Measurements from ENCODE around the gene APLF. TPM values are rescaled to one million over a fixed set of nuclear protein-coding genes. Genes with fewer than 3 reads are reported as not detected.

Gene APLF
- total and polyA plus RNA-seq, 9 donors = 1.0 to 14.1 (median 9.3) TPM

- no peak overlapping the region for H3K4me3 ChIP-seq
- H3K27me3 ChIP-seq = no peaks in the 10 kb centered on the region
- TF ChIP-seq, protein P1, sequence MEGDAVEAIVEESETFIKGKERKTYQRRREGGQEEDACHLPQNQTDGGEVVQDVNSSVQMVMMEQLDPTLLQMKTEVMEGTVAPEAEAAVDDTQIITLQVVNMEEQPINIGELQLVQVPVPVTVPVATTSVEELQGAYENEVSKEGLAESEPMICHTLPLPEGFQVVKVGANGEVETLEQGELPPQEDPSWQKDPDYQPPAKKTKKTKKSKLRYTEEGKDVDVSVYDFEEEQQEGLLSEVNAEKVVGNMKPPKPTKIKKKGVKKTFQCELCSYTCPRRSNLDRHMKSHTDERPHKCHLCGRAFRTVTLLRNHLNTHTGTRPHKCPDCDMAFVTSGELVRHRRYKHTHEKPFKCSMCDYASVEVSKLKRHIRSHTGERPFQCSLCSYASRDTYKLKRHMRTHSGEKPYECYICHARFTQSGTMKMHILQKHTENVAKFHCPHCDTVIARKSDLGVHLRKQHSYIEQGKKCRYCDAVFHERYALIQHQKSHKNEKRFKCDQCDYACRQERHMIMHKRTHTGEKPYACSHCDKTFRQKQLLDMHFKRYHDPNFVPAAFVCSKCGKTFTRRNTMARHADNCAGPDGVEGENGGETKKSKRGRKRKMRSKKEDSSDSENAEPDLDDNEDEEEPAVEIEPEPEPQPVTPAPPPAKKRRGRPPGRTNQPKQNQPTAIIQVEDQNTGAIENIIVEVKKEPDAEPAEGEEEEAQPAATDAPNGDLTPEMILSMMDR (IDR thresholded peaks at IDR 0.05) = no peak
- TF ChIP-seq POLR2A (IDR thresholded peaks at IDR 0.05) (no peak), EP300 (IDR thresholded peaks at IDR 0.05) (no peak)
- H3K27ac ChIP-seq = no peak overlapping the region
- 66 to 85% (median 72%) methylated on average over 2 of the region's 2 CpGs for WGBS, 3 donors
- no peak for DNase-seq
- intact Hi-C loops (cut with DNase I) = no loop called here
- H3K4me1 ChIP-seq (ENCODE audit: insufficient read depth) = no peaks in the 10 kb centered on the region
- no peaks in the 10 kb centered on the region for H3K9me3 ChIP-seq
- no peaks in the 10 kb centered on the region for H3K36me3 ChIP-seq
These were observed 8.2 kb downstream of the APLF start for GRCh38 chr2:68475576-68475975.

- intact Hi-C loops (cut with DNase I) = no loop called here
- no peak overlapping the region for H3K4me3 ChIP-seq
- H3K36me3 ChIP-seq = no peaks in the 10 kb centered on the region
- no peak overlapping the region for H3K27ac ChIP-seq
- no peaks in the 10 kb centered on the region for H3K9me3 ChIP-seq
- TF ChIP-seq, protein P1 (IDR thresholded peaks at IDR 0.05) = no peak
- H3K27me3 ChIP-seq = no peaks in the 10 kb centered on the region
- 90 to 100% (median 92%) methylated on average over 1 of the region's 1 CpG for WGBS, 3 donors
- no peaks in the 10 kb centered on the region for H3K4me1 ChIP-seq (ENCODE audit: insufficient read depth)
- DNase-seq = no peak
These were observed 9.1 kb downstream of the APLF start for GRCh38 chr2:68476454-68476853.

GRCh38 chr2:68478688-68479087 is 11.3 kb downstream of the APLF start:
- Histone ChIP-seq H3K36me3 (no peaks in the 10 kb centered on the region), H3K27me3 (no peaks in the 10 kb centered on the region), H3K9me3 (no peaks in the 10 kb centered on the region), H3K4me1 (ENCODE audit: insufficient read depth) (no peaks in the 10 kb centered on the region), H3K27ac (no peak overlapping the region), H3K4me3 (no peak overlapping the region)
- no peak for DNase-seq
- intact Hi-C loops (cut with DNase I) = no loop called here
- WGBS, 3 donors = 75 to 93% (median 90%) methylated on average over 1 of the region's 1 CpG
- TF ChIP-seq EP300 (IDR thresholded peaks at IDR 0.05) (no peak), POLR2A (IDR thresholded peaks at IDR 0.05) (no peak)
- TF ChIP-seq, protein P1 (IDR thresholded peaks at IDR 0.05) = no peak

- TF ChIP-seq, protein P1 (IDR thresholded peaks at IDR 0.05) = no peak
- TF ChIP-seq EP300 (IDR thresholded peaks at IDR 0.05) (no peak), POLR2A (IDR thresholded peaks at IDR 0.05) (no peak)
- intact Hi-C loops (cut with DNase I) = loop anchor here in 1 of 4 donors (10.0 kb wide), 1 partner anchor 432 kb away; no protein-coding TSS in a partner anchor
- no peaks in the 10 kb centered on the region for H3K4me1 ChIP-seq (ENCODE audit: insufficient read depth)
- H3K27me3 ChIP-seq = no peaks in the 10 kb centered on the region
- no peaks in the 10 kb centered on the region for H3K9me3 ChIP-seq
- no peak for DNase-seq
- WGBS, 3 donors = 89 to 97% (median 91%) methylated on average over 2 of the region's 2 CpGs
- no peak overlapping the region for H3K4me3 ChIP-seq
- no peak overlapping the region for H3K27ac ChIP-seq
- H3K36me3 ChIP-seq = no peaks in the 10 kb centered on the region
These were observed 15.0 kb downstream of the APLF start for GRCh38 chr2:68482296-68482820.

All from ovary (tissue), 9 donors.